Panc1 (cell line): Measurements from ENCODE around the gene EIF4G3. TPM values are rescaled to one million over a fixed set of nuclear protein-coding genes. Genes with fewer than 3 reads are reported as not detected.
A peak's percentile ranks its signal among the peaks of the same experiment; 100 is the strongest.

Experiments
- ATAC-seq: fragments of 200-7000 bp; cut with Tn5 transposase; 2 replicates; pipeline ENCODE4 v1.9.1; 2020; ENCODE audit warnings: mild to moderate bottlenecking, moderate library complexity
- BruUV-seq: library from RNA; stranded (reverse); fragments of 400-500 nt; replicated peaks from 2 replicates; lab custom pipeline; 2021; lab: Mats Ljungman, UMichigan
- CTCF ChIA-PET: fragments of 300-600 bp; sonication (Branson Sonifier 250); formaldehyde crosslinking; loops from one replicate; lab custom pipeline; 2022; ENCODE audit warnings: antibody characterized with exemption; lab: Charles Lee
- POLR2A ChIA-PET: fragments of 300-600 bp; sonication (Branson Sonifier 250); formaldehyde crosslinking; loops from one replicate; lab custom pipeline; 2022; ENCODE audit warnings: antibody characterized with exemption; lab: Charles Lee
- DNase-seq: peaks from one replicate; pipeline ENCODE4 v3.0.0-alpha.2; 2010; ENCODE audit warnings: low read depth, low spot score
- H3K27ac ChIP-seq: 2 replicates; pipeline ENCODE4 v1.5.1; 2011; ENCODE audit warnings: mild to moderate bottlenecking, low read length, inconsistent platforms
- H3K27me3 ChIP-seq: fragments of 200-500 bp; sonication (Bioruptor generic); 2 replicates; pipeline ENCODE4 v1.6.0; 2014; ENCODE audit warnings: low read length, inconsistent platforms; ENCODE audit not compliant: control insufficient read depth, insufficient read depth
- H3K36me3 ChIP-seq: fragments of 200-500 bp; sonication (Bioruptor generic); 2 replicates; pipeline ENCODE4 v1.5.1; 2014; ENCODE audit warnings: inconsistent platforms, mild to moderate bottlenecking, low read length, moderate library complexity; ENCODE audit not compliant: control insufficient read depth, insufficient read depth
- H3K4me1 ChIP-seq: 2 replicates; pipeline ENCODE4 v1.5.1; 2011; ENCODE audit warnings: inconsistent platforms, mild to moderate bottlenecking, low read length, moderate library complexity; ENCODE audit not compliant: control insufficient read depth, insufficient read depth
- H3K4me3 ChIP-seq, 2 experiments: 2 replicates each; pipeline ENCODE4 v1.5.1; 2011 to 2012; ENCODE audit warnings: low read depth in 2 of 2, low read length in 2 of 2, mild to moderate bottlenecking in 2 of 2, inconsistent platforms in 1 of 2, moderate library complexity in 1 of 2
- H3K9me3 ChIP-seq: fragments of 200-500 bp; sonication (Bioruptor generic); 2 replicates; pipeline ENCODE4 v1.5.1; 2014; ENCODE audit warnings: low read depth, mild to moderate bottlenecking, inconsistent platforms, low read length, moderate library complexity; ENCODE audit not compliant: control insufficient read depth, insufficient read depth
- POLR2AphosphoS5 ChIP-seq: IDR thresholded peaks from 2 replicates; pipeline ENCODE4 v1.6.1; 2012; ENCODE audit warnings: mild to moderate bottlenecking, low read depth, low read length, moderate library complexity
- SIN3A ChIP-seq: IDR thresholded peaks from 2 replicates; pipeline ENCODE4 v1.6.1; 2012; ENCODE audit warnings: low read depth, mild to moderate bottlenecking, low read length, moderate library complexity, borderline replicate concordance; ENCODE audit not compliant: insufficient read depth
- TCF7L2 ChIP-seq: IDR thresholded peaks from 2 replicates; pipeline ENCODE4 v1.6.1; 2011; ENCODE audit warnings: mild to moderate bottlenecking, low read depth, low read length, inconsistent platforms
- in situ Hi-C: cut with HindIII; loops from 2 replicates; pipeline ENCODE4 v1.10.0; 2016; ENCODE audit warnings: low sequenced_read_pairs, low pct_unique_long_range_greater_than_20kb
- intact Hi-C: fragments of 100-400 bp; cut with micrococcal nuclease; formaldehyde crosslinking; loops from one replicate; pipeline ENCODE4 v1.10.0; 2022; ENCODE audit not compliant: unreplicated experiment
- total RNA-seq: library from RNA; stranded (reverse); gene quantifications from one replicate; pipeline ENCODE4 v1.2.1, GENCODE V29; 2021; ENCODE audit not compliant: unreplicated experiment
- TF ChIP-seq, protein P1 (sequence below), 2 experiments: IDR thresholded peaks; 2 replicates each; pipeline ENCODE4 v1.6.1; 2011 to 2012; ENCODE audit warnings: low read depth in 2 of 2, control low read depth in 1 of 2, low read length in 1 of 2, mild to moderate bottlenecking in 1 of 2, moderate library complexity in 1 of 2; ENCODE audit not compliant: insufficient read depth in 1 of 2
- TF ChIP-seq, protein P2 (sequence below): fragments of 450-650 bp; IDR thresholded peaks from 2 replicates; pipeline ENCODE4 v1.5.1; 2017; ENCODE audit warnings: mild to moderate bottlenecking

EIF4G3 gene
- total RNA-seq, 1 experiment from 2014 or later = 78.6 TPM

DNA sequence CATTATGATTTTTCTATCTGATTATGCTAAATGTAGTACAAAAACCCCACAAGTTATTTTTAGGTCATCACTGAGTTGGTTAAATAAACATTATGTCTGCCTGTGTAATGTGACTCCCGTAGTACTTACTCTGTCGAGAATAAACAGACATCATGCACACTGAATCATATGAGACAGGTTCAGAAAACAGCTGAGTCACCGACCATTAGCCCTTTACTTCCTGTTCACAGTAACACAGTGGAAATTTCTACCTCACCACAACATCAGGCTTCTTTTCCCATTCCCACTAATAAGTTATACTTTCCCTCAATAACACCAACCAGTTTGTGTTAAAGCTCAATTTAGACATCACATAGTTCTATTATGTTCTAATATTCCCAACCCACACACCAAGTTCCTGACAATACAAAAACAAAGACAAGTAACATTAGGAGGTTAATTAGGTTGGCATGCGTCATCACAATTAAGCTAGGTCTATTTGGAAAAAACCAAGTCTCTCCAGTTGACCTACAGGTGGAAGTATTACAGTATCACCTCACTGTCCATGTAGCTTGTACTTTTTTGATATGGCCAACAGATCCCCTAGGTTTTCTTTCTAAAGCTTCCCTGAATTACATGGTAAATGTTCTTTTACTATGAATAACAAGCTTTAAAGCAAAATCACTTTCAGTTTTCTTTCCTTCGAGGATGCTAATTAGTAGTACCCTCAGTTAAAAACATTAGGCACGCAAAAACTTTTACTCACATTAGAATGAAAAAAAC lies 154.2 kb downstream of the EIF4G3 start:
- intact Hi-C loops (no loop called here), in situ Hi-C loops (no loop called here)
- POLR2A ChIA-PET = no interaction called here
- H3K27ac ChIP-seq = peak overlapping the region; percentile 97
- ATAC-seq (peak; percentile 100), DNase-seq (peak; percentile 98)
- BruUV-seq = TSS peak; percentile 30
- no peaks in the 10 kb centered on the region for H3K36me3 ChIP-seq
- H3K27me3 ChIP-seq = no peaks in the 10 kb centered on the region
- peak overlapping the region in 1 of 2 experiments; percentile 4; a peak in 3 of 4 replicates for H3K4me3 ChIP-seq
- TF ChIP-seq TCF7L2 = 0 out of 2 replicates have a peak, but pooled peaks have one; percentile 19
- TF ChIP-seq SIN3A = no peak
- peak; percentile 77 for TF ChIP-seq POLR2AphosphoS5
- TF ChIP-seq, protein P1, sequence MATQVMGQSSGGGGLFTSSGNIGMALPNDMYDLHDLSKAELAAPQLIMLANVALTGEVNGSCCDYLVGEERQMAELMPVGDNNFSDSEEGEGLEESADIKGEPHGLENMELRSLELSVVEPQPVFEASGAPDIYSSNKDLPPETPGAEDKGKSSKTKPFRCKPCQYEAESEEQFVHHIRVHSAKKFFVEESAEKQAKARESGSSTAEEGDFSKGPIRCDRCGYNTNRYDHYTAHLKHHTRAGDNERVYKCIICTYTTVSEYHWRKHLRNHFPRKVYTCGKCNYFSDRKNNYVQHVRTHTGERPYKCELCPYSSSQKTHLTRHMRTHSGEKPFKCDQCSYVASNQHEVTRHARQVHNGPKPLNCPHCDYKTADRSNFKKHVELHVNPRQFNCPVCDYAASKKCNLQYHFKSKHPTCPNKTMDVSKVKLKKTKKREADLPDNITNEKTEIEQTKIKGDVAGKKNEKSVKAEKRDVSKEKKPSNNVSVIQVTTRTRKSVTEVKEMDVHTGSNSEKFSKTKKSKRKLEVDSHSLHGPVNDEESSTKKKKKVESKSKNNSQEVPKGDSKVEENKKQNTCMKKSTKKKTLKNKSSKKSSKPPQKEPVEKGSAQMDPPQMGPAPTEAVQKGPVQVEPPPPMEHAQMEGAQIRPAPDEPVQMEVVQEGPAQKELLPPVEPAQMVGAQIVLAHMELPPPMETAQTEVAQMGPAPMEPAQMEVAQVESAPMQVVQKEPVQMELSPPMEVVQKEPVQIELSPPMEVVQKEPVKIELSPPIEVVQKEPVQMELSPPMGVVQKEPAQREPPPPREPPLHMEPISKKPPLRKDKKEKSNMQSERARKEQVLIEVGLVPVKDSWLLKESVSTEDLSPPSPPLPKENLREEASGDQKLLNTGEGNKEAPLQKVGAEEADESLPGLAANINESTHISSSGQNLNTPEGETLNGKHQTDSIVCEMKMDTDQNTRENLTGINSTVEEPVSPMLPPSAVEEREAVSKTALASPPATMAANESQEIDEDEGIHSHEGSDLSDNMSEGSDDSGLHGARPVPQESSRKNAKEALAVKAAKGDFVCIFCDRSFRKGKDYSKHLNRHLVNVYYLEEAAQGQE (IDR thresholded peaks at IDR 0.05; ENCODE audit: insufficient read depth in 1 of 2, low read depth in 2 of 2, low read length in 1 of 2) = 0 out of 4 replicates have a peak, but pooled peaks of 1 of the 2 experiments have one; percentile 12
- TF ChIP-seq, protein P2, sequence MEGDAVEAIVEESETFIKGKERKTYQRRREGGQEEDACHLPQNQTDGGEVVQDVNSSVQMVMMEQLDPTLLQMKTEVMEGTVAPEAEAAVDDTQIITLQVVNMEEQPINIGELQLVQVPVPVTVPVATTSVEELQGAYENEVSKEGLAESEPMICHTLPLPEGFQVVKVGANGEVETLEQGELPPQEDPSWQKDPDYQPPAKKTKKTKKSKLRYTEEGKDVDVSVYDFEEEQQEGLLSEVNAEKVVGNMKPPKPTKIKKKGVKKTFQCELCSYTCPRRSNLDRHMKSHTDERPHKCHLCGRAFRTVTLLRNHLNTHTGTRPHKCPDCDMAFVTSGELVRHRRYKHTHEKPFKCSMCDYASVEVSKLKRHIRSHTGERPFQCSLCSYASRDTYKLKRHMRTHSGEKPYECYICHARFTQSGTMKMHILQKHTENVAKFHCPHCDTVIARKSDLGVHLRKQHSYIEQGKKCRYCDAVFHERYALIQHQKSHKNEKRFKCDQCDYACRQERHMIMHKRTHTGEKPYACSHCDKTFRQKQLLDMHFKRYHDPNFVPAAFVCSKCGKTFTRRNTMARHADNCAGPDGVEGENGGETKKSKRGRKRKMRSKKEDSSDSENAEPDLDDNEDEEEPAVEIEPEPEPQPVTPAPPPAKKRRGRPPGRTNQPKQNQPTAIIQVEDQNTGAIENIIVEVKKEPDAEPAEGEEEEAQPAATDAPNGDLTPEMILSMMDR = no peak
- CTCF ChIA-PET = no interaction called here
- peaks cover 28% of the 10 kb centered on the region for H3K4me1 ChIP-seq
- H3K9me3 ChIP-seq = no peaks in the 10 kb centered on the region

DNA sequence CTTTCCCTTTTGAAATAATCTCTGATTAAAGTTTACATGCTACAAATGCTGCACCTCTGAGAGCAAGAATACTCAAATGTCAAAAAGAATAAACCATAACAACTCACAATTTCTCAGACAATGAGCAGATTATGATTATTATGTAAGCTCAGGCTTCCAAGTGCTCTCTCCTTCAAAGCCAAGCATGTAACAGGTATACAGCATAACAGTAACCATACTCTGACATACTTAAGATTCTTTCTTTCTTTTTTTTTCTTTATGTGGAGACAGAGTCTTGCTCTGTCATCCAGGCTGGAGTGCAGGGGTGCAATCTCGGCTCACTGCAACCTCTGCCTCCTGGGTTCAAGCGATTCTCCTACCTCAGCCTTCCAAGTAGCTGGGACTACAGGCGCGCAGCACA lies 155.4 kb downstream of the EIF4G3 start:
- intact Hi-C loops (no loop called here), in situ Hi-C loops (no loop called here)
- ATAC-seq (no peak), DNase-seq (no peak)
- Histone ChIP-seq H3K9me3 (no peaks in the 10 kb centered on the region), H3K4me3 (no peak overlapping the region), H3K27ac (peak overlapping the region; percentile 97), H3K36me3 (no peaks in the 10 kb centered on the region), H3K27me3 (no peaks in the 10 kb centered on the region), H3K4me1 (peaks cover 28% of the 10 kb centered on the region)
- TF ChIP-seq, protein P1 (IDR thresholded peaks at IDR 0.05; ENCODE audit: insufficient read depth in 1 of 2, low read depth in 2 of 2, low read length in 1 of 2) = no peak
- no peak for TF ChIP-seq SIN3A
- POLR2A ChIA-PET = no interaction called here
- CTCF ChIA-PET = no interaction called here
- no TSS peak for BruUV-seq
